Sigmoid colon (tissue), 4 donors: Measurements from ENCODE around the gene ITPR1.

Source experiments
- CTCF ChIP-seq, 4 experiments: fragments of 450-650 bp in 3 of 4; fragments of 200-600 bp in 1 of 4; IDR thresholded peaks; one replicate each; pipeline ENCODE4 v1.5.1; 2016 to 2019; ENCODE audit warnings: antibody characterized with exemption in 4 of 4, mild to moderate bottlenecking in 3 of 4, moderate library complexity in 2 of 4
- POLR2A ChIP-seq, 2 donors: fragments of 450-650 bp; IDR thresholded peaks; one replicate each; pipeline ENCODE4 v1.6.1; 2016; ENCODE audit warnings: antibody characterized with exemption in 2 of 2, mild to moderate bottlenecking in 2 of 2, moderate library complexity in 2 of 2
- POLR2AphosphoS5 ChIP-seq, 4 donors: sonication (generic); formaldehyde crosslinking; IDR thresholded peaks; one replicate each; pipeline ENCODE4 v1.6.1; 2017; ENCODE audit warnings: antibody characterized with exemption in 4 of 4

GRCh38 chr3:4806535-4807108 lies 313.5 kb downstream of the ITPR1 start:
- TF ChIP-seq POLR2AphosphoS5 (IDR thresholded peaks at IDR 0.05) (no peak), POLR2A (IDR thresholded peaks at IDR 0.05) (no peak), CTCF (IDR thresholded peaks at IDR 0.05) (no peak)
